ENCODE measurements around the gene HSP90AB1. TPM values are rescaled to one million over a fixed set of nuclear protein-coding genes. Genes with fewer than 3 reads are reported as not detected.

Gene HSP90AB1
- total RNA-seq, 1 donor: 928 TPM

DNA sequence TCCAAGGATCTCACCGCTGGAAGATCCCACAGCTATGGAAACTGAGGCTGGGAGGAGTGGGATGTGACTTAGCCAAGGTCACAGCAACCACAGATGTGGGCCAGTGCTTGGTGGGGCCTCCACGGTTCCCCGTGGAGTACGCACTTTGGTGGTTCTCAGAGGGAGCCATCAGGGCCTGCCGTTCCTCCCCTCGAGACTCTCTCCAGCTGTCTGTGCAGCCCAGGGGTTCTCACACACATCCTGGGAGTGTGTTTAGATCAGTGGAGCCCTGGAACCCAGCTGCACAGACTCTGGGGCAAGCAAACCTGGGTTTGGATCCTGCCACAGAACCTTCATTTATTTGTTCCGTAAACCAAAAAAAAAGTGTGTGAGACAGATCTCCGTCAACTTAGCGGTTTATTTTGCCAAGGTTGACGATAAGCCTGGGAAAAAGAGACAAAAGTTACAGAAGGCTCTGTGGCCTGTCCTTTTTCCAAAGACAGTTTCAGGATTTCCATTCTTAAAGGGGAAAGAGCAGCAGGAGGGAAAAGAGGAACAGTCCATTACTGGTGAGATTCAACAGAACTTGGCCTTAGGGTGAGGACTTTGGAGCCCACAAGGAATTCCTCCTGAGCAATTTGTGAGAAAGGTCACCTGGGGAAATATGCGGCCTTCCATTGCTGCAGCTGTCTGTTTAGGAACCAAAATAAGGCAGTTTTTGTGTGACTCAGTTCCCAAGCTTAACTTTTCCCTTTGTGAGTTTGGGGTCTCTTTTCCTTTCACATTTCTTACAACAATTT lies 43.7 kb upstream of the HSP90AB1 start:
- TF ChIP-seq, protein P1, sequence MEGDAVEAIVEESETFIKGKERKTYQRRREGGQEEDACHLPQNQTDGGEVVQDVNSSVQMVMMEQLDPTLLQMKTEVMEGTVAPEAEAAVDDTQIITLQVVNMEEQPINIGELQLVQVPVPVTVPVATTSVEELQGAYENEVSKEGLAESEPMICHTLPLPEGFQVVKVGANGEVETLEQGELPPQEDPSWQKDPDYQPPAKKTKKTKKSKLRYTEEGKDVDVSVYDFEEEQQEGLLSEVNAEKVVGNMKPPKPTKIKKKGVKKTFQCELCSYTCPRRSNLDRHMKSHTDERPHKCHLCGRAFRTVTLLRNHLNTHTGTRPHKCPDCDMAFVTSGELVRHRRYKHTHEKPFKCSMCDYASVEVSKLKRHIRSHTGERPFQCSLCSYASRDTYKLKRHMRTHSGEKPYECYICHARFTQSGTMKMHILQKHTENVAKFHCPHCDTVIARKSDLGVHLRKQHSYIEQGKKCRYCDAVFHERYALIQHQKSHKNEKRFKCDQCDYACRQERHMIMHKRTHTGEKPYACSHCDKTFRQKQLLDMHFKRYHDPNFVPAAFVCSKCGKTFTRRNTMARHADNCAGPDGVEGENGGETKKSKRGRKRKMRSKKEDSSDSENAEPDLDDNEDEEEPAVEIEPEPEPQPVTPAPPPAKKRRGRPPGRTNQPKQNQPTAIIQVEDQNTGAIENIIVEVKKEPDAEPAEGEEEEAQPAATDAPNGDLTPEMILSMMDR (IDR thresholded peaks at IDR 0.05; ENCODE audit: insufficient read depth, low read depth, low read length): no peak
- no peak for DNase-seq (ENCODE audit: low read depth)
- no peak overlapping the region for H3K4me3 ChIP-seq (ENCODE audit: low read depth, low read length)

DNA sequence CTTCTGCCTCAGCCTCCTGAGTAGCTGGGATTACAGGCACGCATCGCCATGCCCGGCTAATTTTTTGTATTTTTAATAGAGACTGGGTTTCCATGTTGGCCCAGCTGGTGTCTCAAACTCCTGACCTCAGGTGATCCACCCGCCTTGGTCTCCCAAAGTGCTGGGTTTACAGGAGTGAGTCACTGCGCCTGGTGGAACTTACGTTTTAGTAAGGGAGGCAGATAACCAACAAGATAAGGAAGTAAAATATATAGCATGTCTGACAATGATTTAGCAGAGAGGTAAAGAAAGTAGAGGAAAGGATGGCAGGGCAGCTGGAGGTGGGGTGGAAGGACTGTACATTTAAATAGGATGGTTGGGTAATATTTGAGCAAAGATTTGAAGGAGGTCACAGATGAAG lies 42.9 kb upstream of the HSP90AB1 start:
- TF ChIP-seq, protein P1 (IDR thresholded peaks at IDR 0.05; ENCODE audit: insufficient read depth, low read depth, low read length): no peak

GRCh38 chr6:44207966-44208365 lies 38.9 kb upstream of the HSP90AB1 start:
- TF ChIP-seq, protein P1 (IDR thresholded peaks at IDR 0.05; ENCODE audit: insufficient read depth, low read depth, low read length): no peak
- no peak overlapping the region for H3K4me3 ChIP-seq (ENCODE audit: low read depth, low read length)
- no peak for DNase-seq (ENCODE audit: low read depth)

More for the DNA sequence above, 42.9 kb upstream of the HSP90AB1 start:
- no peak overlapping the region for H3K4me3 ChIP-seq (ENCODE audit: low read depth, low read length)
- peak; percentile 33 for DNase-seq (ENCODE audit: low read depth)

DNA sequence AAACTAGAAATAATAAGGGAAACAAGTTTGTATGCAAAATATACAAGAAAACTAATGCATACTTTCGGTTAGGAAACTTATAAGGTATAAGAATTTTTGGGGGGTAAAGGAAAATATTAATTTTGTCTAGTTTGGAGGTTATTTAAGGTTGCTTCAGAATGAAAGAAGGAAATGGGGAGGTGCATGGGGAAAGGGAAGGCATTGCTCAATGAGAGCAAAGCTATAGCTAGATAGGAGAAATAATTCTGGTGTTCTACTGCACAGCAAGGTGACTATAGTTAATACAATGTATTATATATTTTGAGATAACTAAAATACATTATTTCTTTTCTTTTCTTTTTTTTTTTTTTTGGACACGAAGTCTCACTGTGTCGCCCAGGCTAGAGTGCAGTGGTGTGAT lies 35.6 kb upstream of the HSP90AB1 start:
- DNase-seq (ENCODE audit: low read depth): no peak
- no peak overlapping the region for H3K4me3 ChIP-seq (ENCODE audit: low read depth, low read length)
- TF ChIP-seq, protein P1 (IDR thresholded peaks at IDR 0.05; ENCODE audit: insufficient read depth, low read depth, low read length): no peak

DNA sequence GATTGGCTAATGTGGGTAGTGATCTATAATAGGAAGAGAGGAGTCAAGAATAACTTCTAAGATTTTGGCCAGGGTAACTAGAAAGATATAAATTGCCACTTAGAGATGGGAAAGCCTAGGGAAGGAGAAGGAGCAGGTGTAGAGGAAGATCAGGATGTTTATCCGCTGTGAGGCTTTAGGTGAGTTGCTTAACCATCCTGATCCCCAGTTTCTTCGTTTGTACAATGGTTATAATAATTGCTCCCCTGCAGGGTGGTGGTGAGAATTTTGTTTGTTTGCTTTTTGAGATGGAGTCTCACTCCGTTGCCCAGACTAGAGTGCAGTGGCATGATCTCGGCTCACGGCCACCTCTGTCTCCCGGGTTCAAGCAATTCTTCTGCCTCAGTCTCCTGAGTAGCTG lies 32.6 kb upstream of the HSP90AB1 start:
- TF ChIP-seq, protein P1 (IDR thresholded peaks at IDR 0.05; ENCODE audit: insufficient read depth, low read depth, low read length): no peak
- DNase-seq (ENCODE audit: low read depth): no peak
- no peak overlapping the region for H3K4me3 ChIP-seq (ENCODE audit: low read depth, low read length)

DNA sequence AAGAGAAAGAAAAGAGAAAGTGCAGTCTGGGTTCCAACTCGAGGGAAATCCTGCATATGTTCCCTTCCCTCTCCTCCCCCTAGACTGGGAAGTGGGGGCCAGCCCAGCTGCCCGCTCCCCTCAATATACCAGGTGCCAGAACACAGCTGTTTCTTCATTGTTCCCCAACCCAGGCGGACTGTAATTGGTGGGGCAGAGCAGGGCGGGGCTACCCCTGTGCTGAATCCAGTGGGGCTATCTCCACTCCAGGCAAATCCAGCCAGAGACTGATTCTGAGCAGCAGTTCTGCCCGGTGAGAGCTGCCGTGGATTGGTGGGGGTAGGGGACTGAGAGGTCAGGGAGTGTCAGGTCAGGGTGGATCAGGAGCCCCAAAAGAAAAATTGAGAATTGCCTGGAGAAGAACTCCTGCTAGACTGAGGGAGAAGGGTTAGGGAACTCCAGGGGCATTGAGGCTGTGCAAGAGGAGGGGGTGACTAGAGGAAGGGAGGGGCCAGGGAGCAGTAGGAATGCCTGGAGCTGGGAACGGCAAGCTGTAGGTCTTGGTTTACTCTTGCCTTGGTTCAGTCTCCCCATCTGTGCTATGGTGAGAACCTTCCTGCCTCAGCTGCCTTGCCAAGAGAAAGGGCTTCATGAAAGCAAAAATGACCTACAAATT lies 30.1 kb upstream of the HSP90AB1 start, which contains the start of gene MYMX:
TSS of gene MYMX (plus strand) at position 250 of the 655 bp plus-strand sequence. CDS start 546 bp downstream, outside the sequence.
- DNase-seq (ENCODE audit: low read depth): no peak
- TF ChIP-seq, protein P1 (IDR thresholded peaks at IDR 0.05; ENCODE audit: insufficient read depth, low read depth, low read length): no peak

More for the DNA sequence above, 30.1 kb upstream of the HSP90AB1 start, which contains the start of gene MYMX:
- no peak within 1 kb of the TSS for H3K4me3 ChIP-seq (ENCODE audit: low read depth, low read length)
